GM12864 (cell line): ENCODE measurements around the gene STAP1.
"Not testable (repeated sequence)": the region's sequence is repeated elsewhere in the genome, so short reads cannot be mapped to it uniquely, and the experiment has no call there.

Source experiments
- DNase-seq: peaks from one replicate; pipeline ENCODE4 v3.0.0-alpha.2; 2011; ENCODE audit warnings: low read depth
- H3K4me3 ChIP-seq: 2 replicates; pipeline ENCODE4 v1.5.1; 2011; ENCODE audit warnings: mild to moderate bottlenecking, low read depth, low read length, control low read depth
- CTCF ChIP-seq: IDR thresholded peaks from 2 replicates; pipeline ENCODE4 v1.5.1; 2011; ENCODE audit warnings: low read depth, mild to moderate bottlenecking, moderate library complexity, low read length, control low read depth, inconsistent platforms; ENCODE audit errors: missing control alignments

The STAP1 gene

GRCh38 chr4:67546004-67546356 is 12.5 kb upstream of the STAP1 start:
- DNase-seq, result no peak
- TF ChIP-seq CTCF, result no peak
- peak overlapping the region; percentile 81; the same call in 1 of the 2 replicates for H3K4me3 ChIP-seq

DNA sequence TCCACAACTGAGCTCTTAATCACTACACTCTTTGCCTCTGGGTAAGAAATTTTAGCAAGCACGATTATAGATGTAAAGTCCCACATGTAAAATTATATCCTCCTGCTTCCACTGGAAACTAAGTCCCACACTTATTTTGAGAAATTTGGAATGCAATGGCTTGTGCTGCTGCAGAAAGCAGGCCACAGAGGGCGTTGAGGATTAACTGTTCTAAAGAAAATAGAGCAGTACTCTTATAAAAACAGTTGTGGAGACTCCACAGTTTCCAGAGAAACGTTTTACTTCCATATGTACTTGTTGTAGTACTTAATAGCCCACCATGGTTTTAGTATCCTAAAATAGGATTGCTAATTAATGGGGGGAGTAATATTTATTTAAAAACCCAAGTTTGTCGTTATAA is 11.6 kb upstream of the STAP1 start:
- DNase-seq, result no peak
- no peak for TF ChIP-seq CTCF
- H3K4me3 ChIP-seq, result no peak overlapping the region

DNA sequence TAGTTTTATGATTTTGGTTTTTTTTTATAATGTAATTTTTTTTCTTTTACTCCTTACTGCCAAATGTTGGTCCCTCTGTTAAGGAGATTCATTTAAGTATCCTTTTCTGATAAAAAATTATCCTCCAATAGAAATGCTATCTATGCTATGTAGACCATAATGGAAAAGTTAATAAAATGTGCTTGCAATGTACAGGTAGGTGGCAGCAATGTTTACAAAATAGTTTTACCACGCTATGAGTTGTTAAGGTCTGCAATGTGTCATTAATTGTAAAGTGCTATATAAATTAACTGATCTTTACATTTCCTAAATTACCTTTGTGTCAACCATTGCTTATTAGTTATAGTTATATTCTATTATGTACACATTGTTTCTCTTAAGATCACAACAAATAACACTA is 9.4 kb upstream of the STAP1 start:
- TF ChIP-seq CTCF, result peak; percentile 44
- DNase-seq, result no peak
- H3K4me3 ChIP-seq, result no peak overlapping the region

- peak overlapping the region; percentile 52 for H3K4me3 ChIP-seq
- TF ChIP-seq CTCF, result no peak
- DNase-seq, result no peak
These were observed 8.1 kb upstream of the STAP1 start for GRCh38 chr4:67550451-67550850.

GRCh38 chr4:67550857-67551256 is 7.7 kb upstream of the STAP1 start:
- no peak for DNase-seq
- no peak overlapping the region for H3K4me3 ChIP-seq
- TF ChIP-seq CTCF, result no peak

GRCh38 chr4:67552146-67552792 is 6.3 kb upstream of the STAP1 start:
- not testable (repeated sequence) for H3K4me3 ChIP-seq, DNase-seq

DNA sequence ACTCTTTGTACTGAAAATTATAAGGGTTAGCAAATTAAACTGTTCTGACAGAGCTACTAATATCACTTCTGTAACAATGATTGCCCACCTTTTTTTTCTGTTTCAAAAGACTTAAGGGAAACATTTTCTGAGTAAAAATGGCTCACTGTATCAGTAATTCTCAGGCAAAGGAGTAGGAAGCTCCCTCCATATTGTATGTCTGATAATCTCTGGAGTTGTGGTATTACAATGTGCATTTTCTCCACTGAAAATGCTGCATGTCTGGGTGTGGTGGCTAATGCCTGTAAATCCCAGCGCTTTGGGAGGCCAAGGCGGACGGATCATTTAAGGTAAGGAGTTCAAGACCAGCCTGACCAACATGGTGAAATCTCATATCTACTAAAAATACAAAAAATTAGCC is 4.4 kb upstream of the STAP1 start:
- TF ChIP-seq CTCF, result no peak
- DNase-seq, result no peak
- H3K4me3 ChIP-seq, result no peak overlapping the region
